ENCODE results near the gene VNN1.

GRCh38 chr6:132675002-132675401 is 38.9 kb downstream of the VNN1 start:
- TF ChIP-seq, protein P1, sequence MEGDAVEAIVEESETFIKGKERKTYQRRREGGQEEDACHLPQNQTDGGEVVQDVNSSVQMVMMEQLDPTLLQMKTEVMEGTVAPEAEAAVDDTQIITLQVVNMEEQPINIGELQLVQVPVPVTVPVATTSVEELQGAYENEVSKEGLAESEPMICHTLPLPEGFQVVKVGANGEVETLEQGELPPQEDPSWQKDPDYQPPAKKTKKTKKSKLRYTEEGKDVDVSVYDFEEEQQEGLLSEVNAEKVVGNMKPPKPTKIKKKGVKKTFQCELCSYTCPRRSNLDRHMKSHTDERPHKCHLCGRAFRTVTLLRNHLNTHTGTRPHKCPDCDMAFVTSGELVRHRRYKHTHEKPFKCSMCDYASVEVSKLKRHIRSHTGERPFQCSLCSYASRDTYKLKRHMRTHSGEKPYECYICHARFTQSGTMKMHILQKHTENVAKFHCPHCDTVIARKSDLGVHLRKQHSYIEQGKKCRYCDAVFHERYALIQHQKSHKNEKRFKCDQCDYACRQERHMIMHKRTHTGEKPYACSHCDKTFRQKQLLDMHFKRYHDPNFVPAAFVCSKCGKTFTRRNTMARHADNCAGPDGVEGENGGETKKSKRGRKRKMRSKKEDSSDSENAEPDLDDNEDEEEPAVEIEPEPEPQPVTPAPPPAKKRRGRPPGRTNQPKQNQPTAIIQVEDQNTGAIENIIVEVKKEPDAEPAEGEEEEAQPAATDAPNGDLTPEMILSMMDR (IDR thresholded peaks at IDR 0.05; ENCODE audit: low read depth, low read length): no peak
- TF ChIP-seq POLR2A (IDR thresholded peaks at IDR 0.05; ENCODE audit: extremely low read depth, insufficient read length) (no peak), MYC (IDR thresholded peaks at IDR 0.05; ENCODE audit: low read depth, low read length) (no peak), MAX (IDR thresholded peaks at IDR 0.05; ENCODE audit: low read depth, low read length) (no peak)

Measured in NB4 (cell line).